ENCODE results near the gene ZNF484.
"Not testable (repeated sequence)": the region's sequence is repeated elsewhere in the genome, so short reads cannot be mapped to it uniquely, and the experiment has no call there.

ZNF484 gene

DNA sequence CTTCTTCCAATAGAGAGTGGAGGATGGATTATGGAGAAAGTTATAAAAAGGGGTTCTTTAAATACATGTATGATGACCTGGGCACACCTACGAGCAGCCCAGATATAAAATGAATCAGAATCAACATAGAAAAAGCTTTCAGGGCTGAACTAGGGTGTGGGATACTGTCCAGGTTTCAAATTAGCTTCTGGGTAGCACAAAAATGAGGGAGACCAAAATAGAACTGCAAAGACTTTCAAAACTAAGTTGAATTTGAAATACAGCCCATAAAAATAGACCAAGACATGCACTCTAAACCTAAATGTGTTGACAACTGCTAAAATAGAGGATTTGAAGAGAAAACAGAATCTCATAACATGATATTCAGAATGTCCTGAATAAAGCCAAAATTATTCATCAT, 17.0 kb downstream of the ZNF484 start:
- DNase-seq (ENCODE audit: low read depth in 2 of 2): no peak

DNA sequence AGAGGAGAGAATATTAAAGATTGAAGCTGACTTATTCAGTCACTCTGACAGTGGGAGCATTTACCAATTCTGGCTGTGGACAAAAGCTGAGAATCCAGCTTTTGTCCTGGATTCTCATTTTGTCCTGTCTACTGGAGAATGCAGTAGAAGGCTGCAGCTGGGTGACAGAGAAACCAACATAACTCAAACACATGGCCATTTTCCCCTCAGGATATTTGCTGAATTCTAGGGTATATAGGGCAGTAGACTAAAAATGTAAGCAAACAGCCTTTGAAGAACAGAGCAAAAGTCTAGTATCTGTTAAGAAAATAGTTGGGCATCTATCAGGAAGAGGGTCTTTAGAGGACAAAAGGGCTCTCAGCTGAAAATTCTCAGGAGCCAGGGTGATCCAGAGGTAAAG, 20.6 kb downstream of the ZNF484 start:
- no peak for DNase-seq (ENCODE audit: low read depth in 2 of 2)

DNA sequence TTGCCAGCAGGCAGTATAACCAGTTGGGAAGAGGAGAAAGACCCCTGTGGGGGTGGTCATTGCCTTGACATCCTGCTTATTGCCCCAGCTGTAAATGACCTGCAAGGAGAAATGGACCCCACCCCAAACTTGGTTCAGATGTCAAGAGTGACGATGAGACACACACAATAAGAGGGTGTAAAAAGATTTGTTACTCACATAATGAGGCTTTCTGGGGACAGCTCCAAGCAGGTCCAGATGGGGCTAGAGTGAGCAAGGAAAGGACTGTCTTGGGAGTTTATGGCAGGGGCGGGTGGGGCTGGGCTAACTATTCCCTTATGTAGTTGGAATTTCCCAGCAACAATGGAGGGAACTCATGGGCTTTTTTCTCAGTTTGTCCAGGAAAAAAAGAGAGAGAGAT, 24.1 kb downstream of the ZNF484 start:
- DNase-seq (ENCODE audit: low read depth in 2 of 2): no peak

DNA sequence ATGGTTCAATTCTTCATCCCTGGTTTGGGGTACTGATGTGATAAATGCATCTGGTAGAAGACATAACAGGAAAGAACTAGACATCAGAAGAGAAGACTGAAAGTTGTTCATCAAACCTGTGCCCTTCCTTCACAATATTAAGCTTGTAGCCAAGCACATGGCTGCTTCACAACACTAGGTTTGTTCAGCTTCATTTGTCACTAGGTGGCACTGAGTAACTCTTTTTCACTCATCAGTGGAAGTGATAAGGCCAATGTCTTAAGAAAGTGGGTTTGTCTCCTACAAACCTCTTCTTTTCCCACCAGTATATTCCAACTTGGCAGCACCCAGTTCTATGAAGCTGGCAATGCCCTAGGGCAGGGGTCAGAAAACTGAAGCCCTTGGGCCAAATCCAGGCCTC, 26.9 kb downstream of the ZNF484 start:
- DNase-seq (ENCODE audit: low read depth in 2 of 2): no peak

DNA sequence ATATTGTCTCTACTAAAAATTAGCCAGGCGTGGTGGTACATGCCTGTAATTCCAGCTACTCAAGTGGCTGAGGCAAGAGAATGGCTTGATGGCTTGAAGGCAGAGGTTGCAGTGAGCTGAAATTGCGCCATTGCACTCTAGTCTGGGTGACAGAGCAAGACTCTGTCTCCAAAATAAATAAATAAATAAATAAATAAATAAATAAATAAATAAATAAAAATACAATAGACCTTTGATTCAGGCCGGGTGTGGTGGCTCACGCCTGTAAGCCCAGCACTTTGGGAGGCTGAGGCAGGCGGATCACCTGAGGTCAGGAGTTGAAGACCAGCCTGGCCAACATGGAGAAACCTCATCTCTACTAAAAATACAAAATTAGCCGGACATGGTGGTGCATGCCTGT, 29.1 kb downstream of the ZNF484 start:
- DNase-seq (ENCODE audit: low read depth in 2 of 2): not testable (repeated sequence)

DNA sequence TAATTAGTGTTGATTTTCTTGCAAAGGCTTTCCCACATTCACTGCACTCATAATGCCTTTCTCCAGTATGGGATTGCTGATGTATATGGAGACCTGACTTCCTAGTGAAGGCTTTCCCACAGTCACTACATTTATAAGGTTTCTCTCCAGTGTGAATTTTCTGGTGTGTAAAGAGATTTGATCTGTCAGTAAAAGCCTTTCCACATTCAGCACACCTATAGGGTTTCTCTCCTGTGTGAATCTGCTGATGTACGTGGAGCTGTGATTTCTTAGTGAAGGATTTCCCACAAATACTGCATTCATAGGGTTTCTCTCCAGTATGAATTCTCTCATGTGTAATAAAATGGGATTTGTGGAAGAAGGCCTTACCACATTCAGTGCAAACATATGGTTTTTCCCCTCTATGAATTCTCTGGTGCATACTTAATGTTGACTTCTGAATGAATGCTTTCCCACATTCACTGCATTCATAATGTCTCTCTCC, 31.1 kb downstream of the ZNF484 start:
- no peak for DNase-seq (ENCODE audit: low read depth in 2 of 2)

DNA sequence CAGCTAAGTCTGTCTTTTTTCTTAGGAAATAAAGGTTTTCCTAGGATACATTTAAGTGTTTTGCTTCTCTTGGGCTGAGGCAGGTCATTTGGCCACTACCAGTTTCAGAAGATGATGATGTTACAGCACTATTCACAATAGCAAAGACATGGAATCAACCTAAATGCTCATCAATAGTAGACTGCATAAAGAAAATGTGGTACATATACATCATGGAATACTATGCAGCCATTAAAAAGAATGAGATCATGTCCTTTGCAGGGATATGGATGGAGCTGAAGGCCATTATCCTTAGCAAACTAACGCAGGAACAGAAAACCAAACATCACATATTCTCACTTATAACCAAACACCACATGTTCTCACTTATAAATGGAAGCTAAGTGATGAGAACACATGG, 39.4 kb downstream of the ZNF484 start:
- DNase-seq (ENCODE audit: low read depth in 2 of 2): not testable (repeated sequence)

DNA sequence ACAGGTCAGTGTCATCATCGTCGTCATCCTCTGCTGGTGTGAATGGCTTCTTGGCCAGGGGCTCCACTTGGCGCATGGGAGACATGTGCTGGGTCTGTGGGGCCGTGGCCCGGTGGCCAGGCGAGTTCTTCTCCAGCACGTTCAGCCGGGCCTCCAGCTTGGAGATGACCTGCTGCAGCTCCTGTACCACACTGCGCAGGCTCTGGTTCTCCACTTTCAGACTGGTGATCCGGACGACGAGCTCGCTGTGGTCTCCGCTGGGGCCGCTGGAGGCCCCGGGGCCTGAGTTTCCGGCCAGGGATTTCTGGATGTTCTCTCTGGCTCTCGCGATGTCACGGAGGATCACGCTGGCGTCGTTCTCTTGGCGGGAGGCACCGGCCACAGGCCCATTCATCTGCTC, 40.6 kb downstream of the ZNF484 start:
- DNase-seq (ENCODE audit: low read depth in 2 of 2): no peak

DNA sequence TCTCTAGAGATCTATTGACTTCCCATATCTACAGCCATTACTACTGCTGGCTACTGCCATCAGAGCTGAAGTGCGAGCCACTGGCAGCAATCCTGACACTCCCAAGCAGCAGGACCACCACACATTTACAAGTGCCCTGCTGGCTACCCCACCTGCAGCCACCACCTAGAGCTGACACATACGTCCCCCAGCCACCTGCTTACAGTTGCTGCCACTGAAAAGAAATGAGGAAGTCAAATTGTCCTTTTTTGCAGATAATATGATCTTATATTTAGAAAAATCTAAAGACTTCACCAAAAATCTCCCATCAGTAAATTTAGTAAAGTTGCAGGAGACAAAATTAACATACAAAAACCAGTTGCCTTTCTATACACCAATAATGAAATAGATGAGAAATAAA, 48.4 kb downstream of the ZNF484 start:
- no peak for DNase-seq (ENCODE audit: low read depth in 2 of 2)

DNA sequence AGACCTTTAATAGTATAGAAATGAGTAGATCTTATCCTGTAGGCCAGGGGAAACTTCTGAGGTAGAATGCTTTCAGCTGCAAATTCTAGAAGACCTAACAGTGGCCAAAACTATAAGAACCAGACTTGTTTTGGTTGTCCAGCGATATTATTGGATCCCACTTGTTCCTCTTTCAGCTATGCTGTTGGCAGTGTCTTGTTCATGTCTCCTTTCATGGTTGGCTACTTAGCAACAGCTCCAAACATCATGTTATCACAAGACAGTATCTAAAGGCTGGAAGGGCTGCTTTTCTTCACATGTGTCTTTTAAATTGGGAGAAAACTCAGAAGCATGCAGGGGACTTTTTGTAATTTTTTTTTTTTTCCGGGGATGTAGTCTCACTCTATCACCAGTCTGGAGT, 52.8 kb downstream of the ZNF484 start:
- DNase-seq (ENCODE audit: low read depth in 2 of 2): not testable (repeated sequence)

DNA sequence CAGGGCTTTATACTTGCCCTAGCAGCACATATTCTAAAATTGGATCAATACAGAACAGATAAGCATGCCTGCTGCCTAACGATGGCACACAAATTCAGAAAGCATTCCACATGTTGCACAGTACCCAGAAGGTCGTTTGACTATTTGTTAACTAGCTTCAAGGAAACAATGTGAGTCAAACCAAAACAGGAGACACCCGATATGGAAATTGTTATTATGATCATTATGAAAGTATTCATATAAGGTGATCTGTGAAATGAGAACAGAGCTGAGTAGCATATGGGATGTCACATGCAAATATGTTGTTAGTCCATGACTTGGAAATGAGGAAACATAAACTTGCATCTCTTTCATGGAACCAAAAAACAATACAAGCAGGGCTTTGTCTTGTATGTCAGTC, 56.9 kb downstream of the ZNF484 start:
- DNase-seq (ENCODE audit: low read depth in 2 of 2): no peak

DNA sequence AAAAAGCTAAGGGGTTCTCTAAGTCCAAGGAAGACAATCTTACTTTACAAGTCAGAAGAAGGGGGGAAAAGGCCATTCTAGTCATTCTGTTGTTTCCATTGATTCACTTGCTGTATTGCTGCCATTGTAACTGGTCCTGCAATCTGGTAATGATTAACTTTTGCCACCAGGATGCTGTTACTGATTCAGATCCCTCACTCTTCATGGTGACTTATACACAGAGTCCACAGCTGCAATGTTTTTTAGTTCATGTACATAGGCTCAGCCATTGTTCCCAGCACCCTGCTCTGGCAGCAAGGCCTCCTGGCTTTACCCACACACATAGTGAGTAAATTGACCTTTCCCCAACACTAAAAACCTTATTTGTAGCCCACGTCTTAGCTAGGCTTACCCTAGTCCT, 57.9 kb downstream of the ZNF484 start:
- not testable (repeated sequence) for DNase-seq (ENCODE audit: low read depth in 2 of 2)

DNA sequence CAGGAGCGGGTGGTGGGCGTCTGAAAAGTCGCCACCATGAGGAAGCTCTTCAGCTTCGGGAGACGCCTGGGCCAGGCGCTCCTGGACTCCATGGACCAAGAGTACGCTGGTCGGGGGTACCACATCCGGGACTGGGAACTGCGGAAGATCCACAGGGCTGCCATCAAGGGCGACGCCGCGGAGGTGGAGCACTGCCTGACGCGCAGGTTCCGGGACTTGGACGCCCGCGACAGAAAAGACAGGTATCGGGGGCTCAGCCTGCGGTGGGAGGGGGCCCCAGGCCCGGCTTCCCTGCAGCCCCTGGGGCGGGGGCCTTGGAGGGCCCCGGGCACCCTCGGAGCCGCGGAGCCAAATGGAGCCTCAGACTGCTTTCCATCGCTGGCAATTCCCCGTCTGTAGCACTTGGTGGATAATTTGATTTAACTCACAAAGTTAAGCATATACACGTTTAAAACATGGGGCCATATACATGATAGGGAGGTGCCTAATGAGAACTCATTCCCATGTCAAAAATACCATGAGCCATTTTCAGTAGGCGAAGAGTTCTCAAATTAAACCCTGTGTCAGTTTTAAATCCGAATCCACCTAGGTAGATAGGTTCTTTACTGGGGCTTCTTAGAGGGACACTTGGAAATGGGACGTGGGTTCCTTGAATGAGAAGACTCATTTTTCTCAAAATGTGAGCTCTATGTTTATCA, 68.1 kb downstream of the ZNF484 start:
- not testable (repeated sequence) for DNase-seq (ENCODE audit: low read depth in 2 of 2)

DNA sequence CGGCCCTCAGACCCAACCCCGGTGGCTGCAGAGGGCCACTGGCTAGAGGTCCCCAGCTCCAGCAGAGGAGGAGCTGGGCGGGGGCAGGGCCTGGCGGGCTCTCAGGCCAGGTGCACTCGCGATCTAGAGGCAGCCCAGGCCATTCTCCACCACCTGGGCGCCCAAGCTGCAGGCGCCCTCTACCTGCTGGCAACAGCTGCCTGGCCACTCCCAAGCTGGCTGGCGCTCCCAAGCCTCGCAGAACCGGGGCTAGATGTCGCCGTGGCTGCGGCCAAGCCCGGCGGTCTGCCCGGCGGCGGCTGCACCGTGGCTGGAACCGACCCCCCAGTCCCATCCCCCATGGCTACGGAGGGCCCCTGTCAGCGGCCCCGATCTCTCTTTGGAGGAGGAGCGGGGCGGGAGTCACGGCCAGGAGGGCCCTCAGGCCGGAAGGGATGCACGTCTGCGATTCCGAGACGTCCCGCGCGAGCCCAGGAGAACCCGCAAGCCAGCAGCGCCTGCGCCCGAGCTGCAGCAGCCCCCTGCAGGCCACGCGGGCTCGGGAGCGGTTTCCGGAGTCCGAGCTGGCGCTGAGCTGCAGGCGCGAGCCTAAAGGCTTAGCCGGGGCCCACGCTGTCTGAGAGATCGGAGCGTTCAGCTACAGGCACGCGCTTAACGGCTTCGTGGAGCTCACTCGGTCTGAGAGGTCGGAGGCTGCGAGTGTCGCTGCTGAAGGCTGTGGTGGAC, 68.9 kb downstream of the ZNF484 start:
- peak in 1 of 2 donors; percentile 13 for DNase-seq (ENCODE audit: low read depth in 2 of 2)

DNA sequence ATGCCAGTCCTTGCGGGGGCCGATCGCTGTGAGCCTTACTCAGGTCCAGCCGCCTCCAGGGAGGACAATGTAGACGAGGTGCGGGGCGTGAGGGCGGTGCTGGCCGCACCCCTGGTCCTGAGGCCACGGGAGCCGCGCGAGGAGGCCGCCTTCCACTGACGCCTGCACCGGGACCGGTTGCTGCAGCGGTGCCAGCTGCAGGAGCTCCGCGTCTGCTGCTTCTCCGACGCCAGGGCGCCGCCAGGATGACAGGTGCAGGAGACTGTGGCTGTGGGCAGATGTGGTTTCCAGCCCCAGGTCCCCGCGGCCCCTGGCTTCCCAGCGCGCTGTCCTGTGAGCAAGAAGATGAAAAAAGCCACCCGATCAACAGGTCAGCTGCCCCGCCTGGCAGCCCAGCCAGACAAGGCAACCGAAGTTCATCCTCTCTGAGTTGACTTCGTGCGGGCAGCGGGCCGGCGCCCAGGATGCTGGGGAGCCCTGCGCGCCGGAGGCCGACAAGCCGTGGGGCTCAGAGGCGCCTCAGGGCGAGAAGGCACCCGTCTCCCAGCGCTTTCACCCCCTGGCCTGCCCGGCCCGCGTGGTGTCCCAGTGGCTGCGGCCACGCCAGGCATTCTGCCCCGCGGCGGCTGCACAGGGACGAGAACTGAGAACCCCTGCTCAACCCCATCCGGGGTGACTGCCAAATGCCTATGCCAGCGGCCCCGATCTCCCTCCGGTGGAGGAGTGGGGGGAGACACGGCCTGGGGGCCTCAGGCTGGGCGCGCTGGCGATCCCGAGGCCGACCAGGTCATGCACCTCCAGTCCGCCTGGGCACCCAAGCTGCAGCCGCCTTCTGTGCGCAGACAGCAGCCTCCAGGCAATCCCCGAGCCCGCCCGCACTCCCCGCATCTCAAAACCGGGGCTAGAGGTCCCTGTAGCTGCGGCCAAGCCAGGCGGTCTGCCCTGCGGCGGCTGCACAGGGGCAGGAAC, 69.8 kb downstream of the ZNF484 start:
- DNase-seq (ENCODE audit: low read depth in 2 of 2): no peak

DNA sequence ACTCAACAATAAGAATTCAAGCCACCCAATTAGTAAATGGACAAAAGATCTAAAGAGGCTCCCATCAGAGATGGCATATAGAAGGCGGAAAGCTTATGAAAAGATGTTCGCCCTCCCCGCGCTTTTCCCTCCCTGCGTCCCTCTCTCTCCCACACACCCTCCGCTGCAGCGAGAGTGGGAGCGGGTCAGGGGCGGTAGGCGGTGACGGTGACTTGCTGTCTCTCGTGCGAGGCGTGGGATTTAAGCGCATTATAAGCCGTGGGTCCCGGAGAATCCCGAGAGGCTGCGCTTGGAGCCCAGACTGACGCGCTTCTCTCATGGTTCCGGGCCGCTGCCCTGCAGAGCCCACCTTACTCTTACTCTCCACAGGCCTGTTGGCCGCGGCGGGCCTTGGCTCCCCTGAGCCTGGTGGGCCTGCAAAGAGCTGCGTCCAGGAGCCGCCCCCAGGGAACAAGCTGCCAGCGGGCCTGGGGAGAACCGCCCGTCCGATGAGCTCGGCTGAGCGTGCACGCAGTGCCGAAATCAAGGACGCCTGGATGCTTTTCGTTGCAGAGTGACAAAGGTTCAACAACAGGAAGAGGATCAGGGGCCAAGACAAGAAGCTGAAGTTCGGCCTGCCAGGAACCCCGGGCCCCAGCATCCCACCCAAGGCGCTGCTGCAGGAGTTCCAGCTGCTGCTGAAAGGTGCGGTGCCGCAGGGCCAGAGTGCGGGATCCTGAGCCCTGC, 70.6 kb downstream of the ZNF484 start:
- DNase-seq (ENCODE audit: low read depth in 2 of 2): no peak

DNA sequence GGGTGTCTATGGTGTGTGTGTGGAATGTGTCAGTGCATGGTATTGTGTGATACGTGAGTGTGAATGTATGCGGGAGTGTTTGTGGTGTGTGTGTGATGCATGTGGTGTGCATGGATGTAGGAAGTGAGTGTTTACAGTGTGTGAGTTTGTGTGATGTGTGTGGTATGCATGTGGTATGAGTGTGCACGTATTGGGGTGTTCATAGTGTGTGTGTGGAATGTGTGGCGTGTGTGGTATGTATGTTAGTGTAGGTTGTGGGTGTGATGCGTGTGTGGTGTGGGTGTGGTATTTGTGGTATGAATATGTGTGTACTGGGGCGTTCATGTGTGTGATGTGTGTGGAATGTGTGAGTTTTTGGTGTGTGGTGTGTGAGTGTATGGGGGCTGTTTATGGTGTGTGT, 73.1 kb downstream of the ZNF484 start:
- no peak for DNase-seq (ENCODE audit: low read depth in 2 of 2)

DNA sequence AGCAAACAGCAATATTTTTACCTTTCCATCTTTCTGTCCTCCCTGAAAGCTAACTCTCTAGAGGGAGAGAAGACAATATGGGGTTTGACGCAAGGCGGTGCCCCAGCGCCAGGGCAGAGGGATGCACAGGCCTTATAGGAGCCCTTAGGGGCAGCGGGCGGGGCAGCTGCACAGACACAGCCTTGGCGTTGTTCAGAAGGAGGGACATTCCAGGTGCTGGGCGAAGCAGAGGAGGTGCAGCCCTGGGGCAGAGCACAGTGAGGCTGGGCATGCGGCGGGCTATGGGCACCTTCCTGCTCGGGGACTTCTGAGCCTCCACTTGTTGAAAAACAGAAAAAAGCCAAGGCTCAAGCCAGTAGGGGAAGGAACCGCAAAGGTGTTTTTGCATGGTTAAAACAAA, 79.5 kb downstream of the ZNF484 start:
- no peak for DNase-seq (ENCODE audit: low read depth in 2 of 2)

DNA sequence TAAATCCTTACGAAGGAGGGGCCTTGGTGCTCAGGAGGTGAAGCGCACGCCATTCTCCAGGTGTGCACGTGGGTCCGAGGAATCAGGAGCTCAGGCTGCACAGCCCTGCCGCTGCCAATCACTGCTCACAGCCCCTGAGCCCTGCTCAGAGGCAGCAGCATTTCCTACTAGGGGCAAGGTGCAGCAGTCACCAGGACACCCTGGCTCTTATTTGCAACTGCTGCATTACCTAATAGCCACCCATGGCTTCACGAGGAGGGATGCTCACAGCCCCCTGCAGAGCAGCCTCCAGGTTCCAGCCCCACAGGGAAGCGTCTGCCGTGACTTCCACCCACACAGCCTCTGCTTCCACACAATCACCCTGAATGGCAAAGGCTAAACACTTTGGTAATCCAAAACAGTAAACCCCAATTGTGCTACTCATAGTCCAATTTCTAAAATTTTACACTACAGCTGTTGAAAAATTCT, 81.5 kb downstream of the ZNF484 start:
- DNase-seq (ENCODE audit: low read depth in 2 of 2): not testable (repeated sequence)

DNA sequence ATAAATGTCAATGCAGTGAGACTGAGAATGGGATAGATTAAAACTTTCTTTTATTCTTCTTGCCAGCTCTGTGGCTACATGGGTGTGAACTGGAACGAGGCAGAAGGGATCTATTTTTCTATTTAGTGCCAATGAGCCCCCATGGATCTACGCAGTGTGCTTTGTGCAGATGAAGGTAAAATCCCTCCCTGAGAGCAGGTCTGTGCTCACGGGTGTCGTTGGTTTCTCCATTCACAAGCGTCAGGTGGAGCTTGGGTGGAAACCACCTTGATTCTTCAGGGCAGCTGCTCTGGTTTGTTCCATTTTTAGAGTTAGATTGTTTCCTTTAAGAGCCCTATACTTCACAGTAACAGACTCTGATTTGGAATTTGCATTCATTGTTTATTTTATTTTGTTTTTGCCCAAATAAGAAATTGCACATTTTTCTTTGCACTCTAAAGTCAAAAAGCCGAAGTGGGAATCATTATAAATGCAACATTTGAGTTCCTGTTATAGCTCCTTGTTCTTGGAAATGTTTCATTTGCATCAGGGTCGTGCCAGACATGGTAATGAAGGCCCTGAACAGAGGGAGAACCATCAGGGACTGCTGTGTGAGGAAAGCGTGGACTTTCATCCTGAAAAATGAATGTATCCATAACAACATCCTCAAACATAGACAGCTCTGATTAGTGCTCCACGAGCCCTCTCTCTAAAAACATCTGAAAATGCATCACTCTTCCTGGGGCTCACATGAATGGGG, 82.1 kb downstream of the ZNF484 start:
- DNase-seq (ENCODE audit: low read depth in 2 of 2): no peak

Data from stimulated activated CD8-positive, alpha-beta memory T cell treated with anti-CD3 and anti-CD28 coated beads, Interleukin-7, amount 100 ng/mL, for 1 hour (primary cell).